Uterus (tissue), 4 donors: ENCODE measurements around the gene PCNX1. TPM values are rescaled to one million over a fixed set of nuclear protein-coding genes. Genes with fewer than 3 reads are reported as not detected.
"Not testable (repeated sequence)": the region's sequence is repeated elsewhere in the genome, so short reads cannot be mapped to it uniquely, and the experiment has no call there.

Experiments
- DNase-seq, 2 donors: peaks; one replicate each; pipeline ENCODE4 v3.0.0-alpha.2; 2019 to 2020
- H3K27ac ChIP-seq, 2 donors: fragments of 200-600 bp; sonication (generic); 1 replicate in 1 of 2; 2 replicates in 1 of 2; pipeline ENCODE4 v1.5.1; 2016 to 2018
- H3K27me3 ChIP-seq, 2 donors: fragments of 200-600 bp; sonication (generic); one replicate each; pipeline ENCODE4 v1.5.1; 2018 to 2019; ENCODE audit warnings: control low read depth in 1 of 2
- H3K36me3 ChIP-seq, 2 donors: fragments of 200-600 bp; sonication (generic); one replicate each; pipeline ENCODE4 v1.5.1; 2019; ENCODE audit warnings: control low read depth in 1 of 2
- H3K4me1 ChIP-seq, 2 donors: fragments of 200-600 bp; sonication (generic); one replicate each; pipeline ENCODE4 v1.5.1; 2018 to 2019; ENCODE audit warnings: control low read depth in 1 of 2
- H3K4me3 ChIP-seq, 2 donors: fragments of 200-600 bp; sonication (generic); 1 replicate in 1 of 2; 2 replicates in 1 of 2; pipeline ENCODE4 v1.5.1; 2018 to 2019; ENCODE audit warnings: mild to moderate bottlenecking in 1 of 2
- H3K9me3 ChIP-seq, 2 donors: fragments of 200-600 bp; sonication (generic); one replicate each; pipeline ENCODE4 v1.5.1; 2019; ENCODE audit warnings: control low read depth in 1 of 2
- POLR2A ChIP-seq, 2 donors: fragments of 450-650 bp; IDR thresholded peaks; one replicate each; pipeline ENCODE4 v1.6.1; 2016; ENCODE audit warnings: antibody characterized with exemption in 2 of 2, mild to moderate bottlenecking in 1 of 2, moderate library complexity in 1 of 2
- intact Hi-C: fragments of 100-400 bp; cut with DNase I; formaldehyde crosslinking; loops from one replicate; pipeline ENCODE4 v1.15.1; 2023; ENCODE audit warnings: low total_unique reads
- total RNA-seq, 4 donors: library from RNA; depleted of rRNA in 3 of 4; stranded (reverse); fragments of >200 nt in 3 of 4; gene quantifications; one replicate each; pipeline versions ENCODE4 v1.1.0 to v1.2.4, GENCODE V29; 2014 to 2023
- TF ChIP-seq, protein P1 (sequence below), 4 experiments: fragments of 200-600 bp in 2 of 4; fragments of 450-650 bp in 2 of 4; sonication (generic) in 2 of 4; IDR thresholded peaks; one replicate each; pipeline ENCODE4 v1.5.1; 2016 to 2019; ENCODE audit warnings: antibody characterized with exemption in 4 of 4, mild to moderate bottlenecking in 2 of 4, moderate library complexity in 1 of 4
- donor health status: DM: yes; HTN: yes; CAD: no.

The PCNX1 gene
- total RNA-seq, 4 donors from 2014 or later: 34.6 to 112 (median 90.3) TPM

DNA sequence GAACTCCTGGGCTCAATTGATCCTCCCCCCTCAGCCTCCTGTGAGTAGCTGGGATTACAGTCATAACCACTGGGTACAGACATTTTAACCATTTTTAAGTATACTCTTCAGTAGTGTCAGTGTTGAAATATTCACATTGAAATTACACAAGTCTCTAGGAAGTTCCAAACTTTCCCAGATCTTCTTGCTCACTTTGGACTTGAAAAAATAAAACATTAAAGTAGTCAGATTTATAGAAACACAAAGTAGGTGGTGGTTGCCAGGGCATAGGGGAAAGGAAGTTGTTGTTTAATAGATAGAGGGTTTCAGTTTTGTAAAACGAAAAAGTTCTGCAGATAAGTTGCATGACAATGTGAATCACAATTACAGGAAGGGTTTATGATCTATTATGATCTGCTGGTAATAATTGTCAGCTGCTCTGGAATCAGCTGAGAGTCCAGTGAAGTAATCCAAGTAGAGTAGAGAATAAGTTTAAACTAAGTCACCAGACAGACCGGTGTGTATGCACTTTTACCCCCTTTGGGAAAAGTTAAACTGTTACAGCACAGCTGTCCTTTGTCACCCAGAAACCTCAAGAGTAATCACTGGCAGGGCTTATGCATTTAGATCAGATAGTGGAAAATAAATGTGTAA, 27.4 kb downstream of the PCNX1 start:
- Histone ChIP-seq H3K4me3 (no peak overlapping the region), H3K9me3 (no peaks in the 10 kb centered on the region), H3K27me3 (no peaks in the 10 kb centered on the region), H3K27ac (peak overlapping the region; percentile 44 to 45), H3K4me1 (peaks cover 0 to 4% of the 10 kb centered on the region in 2 donors), H3K36me3 (no peaks in the 10 kb centered on the region)
- intact Hi-C loops: no loop called here
- no peak for DNase-seq
- TF ChIP-seq POLR2A (IDR thresholded peaks at IDR 0.05): no peak
- TF ChIP-seq, protein P1, sequence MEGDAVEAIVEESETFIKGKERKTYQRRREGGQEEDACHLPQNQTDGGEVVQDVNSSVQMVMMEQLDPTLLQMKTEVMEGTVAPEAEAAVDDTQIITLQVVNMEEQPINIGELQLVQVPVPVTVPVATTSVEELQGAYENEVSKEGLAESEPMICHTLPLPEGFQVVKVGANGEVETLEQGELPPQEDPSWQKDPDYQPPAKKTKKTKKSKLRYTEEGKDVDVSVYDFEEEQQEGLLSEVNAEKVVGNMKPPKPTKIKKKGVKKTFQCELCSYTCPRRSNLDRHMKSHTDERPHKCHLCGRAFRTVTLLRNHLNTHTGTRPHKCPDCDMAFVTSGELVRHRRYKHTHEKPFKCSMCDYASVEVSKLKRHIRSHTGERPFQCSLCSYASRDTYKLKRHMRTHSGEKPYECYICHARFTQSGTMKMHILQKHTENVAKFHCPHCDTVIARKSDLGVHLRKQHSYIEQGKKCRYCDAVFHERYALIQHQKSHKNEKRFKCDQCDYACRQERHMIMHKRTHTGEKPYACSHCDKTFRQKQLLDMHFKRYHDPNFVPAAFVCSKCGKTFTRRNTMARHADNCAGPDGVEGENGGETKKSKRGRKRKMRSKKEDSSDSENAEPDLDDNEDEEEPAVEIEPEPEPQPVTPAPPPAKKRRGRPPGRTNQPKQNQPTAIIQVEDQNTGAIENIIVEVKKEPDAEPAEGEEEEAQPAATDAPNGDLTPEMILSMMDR (IDR thresholded peaks at IDR 0.05): no peak

DNA sequence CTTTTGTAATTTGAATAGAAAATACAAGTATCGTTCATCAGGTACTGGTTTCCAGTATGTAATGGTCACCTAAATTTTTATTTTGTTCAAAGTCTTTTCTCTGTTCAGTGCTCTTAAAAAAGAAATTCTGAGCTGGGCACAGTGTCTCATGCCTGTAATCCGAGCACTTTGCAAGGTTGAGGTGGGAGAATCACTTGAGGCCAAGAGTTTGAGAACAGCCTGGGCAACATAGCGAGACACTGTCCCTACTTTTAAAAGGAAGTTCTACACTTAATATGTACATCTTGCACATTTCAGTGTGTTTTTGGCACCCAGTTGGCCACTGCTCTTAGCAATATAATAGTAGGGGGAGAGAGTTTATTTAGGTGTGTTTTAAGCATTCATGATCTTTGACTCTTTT, 27.9 kb downstream of the PCNX1 start:
- intact Hi-C loops: no loop called here
- no peaks in the 10 kb centered on the region for H3K36me3 ChIP-seq
- no peak for TF ChIP-seq POLR2A (IDR thresholded peaks at IDR 0.05)
- TF ChIP-seq, protein P1 (IDR thresholded peaks at IDR 0.05): no peak
- DNase-seq: no peak
- no peak overlapping the region for H3K4me3 ChIP-seq
- H3K27ac ChIP-seq: peak overlapping the region; percentile 44 to 45
- no peaks in the 10 kb centered on the region for H3K27me3 ChIP-seq
- peaks cover 0 to 4% of the 10 kb centered on the region in 2 donors for H3K4me1 ChIP-seq
- H3K9me3 ChIP-seq: no peaks in the 10 kb centered on the region

DNA sequence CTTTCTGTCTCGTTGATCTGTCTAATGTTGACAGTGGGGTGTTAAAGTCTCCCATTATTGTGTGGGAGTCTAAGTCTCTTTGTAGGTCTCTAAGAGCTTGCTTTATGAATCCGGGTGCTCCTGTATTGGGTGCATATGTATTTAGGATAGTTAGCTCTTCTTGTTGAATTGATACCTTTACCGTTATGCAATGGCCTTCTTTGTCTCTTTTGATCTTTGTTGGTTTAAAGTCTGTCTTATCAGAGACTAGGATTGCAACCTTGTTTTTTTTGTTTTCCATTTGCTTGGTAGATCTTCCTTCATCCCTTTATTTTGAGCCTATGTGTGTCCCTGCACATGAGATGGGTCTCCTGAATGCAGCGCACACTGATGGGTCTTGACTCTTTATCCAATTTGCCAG, 32.4 kb downstream of the PCNX1 start:
- H3K9me3 ChIP-seq, intact Hi-C loops, H3K4me3 ChIP-seq, H3K27me3 ChIP-seq, H3K36me3 ChIP-seq, H3K27ac ChIP-seq, DNase-seq, H3K4me1 ChIP-seq: not testable (repeated sequence)

DNA sequence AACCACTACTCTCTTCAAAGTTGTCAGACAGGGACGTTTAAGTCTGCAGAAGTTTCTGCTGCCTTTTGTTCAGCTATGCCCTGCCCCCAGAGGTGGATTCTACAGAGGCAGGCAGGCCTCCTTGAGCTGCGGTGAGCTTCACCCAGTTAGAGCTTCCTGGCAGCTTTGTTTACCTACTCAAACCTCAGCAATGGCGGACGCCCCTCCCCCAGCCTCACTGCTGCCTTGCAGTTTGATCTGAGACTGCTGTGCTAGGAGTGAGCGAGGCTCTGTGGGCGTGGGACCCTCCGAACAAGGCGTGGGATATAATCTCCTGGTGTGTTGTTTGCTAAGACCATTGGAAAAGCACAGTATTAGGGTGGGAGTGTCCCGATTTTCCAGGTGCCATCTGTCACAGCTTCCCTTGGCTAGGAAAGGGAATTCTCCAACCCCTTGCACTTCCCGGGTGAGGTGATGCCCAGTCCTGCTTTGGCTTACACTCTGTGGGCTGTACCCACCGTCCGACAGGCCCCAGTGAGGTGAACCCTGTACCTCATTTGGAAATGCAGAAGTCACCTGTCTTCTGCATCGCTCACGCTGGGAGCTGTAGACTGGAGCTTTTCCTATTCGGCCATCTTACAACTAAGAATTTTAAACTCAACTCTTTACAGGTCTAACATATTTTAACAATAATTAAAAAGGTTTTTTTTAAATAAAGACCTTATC, 34.5 kb downstream of the PCNX1 start:
- H3K9me3 ChIP-seq, H3K27ac ChIP-seq, H3K36me3 ChIP-seq, intact Hi-C loops, DNase-seq, H3K4me1 ChIP-seq, H3K27me3 ChIP-seq, H3K4me3 ChIP-seq: not testable (repeated sequence)

DNA sequence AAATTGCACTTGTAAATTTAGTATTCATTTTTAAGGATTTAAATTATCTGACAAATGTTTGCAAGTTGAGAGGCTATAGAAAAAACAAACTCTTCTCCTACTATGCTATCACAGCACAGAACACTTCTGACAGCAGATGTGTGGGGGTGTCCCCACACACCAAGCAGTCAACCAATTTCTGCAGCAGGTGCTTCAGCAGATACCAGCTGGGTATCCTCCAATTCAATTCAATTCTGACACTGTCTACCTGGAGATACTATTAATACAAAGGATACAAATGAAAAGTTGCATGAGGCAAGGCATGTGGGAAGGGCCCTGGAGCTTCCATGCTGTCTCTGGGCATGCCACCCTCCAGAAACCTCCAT, 35.1 kb downstream of the PCNX1 start:
- Histone ChIP-seq H3K36me3 (no peaks in the 10 kb centered on the region), H3K27ac (no peak overlapping the region), H3K4me3 (no peak overlapping the region), H3K9me3 (no peaks in the 10 kb centered on the region), H3K4me1 (no peaks in the 10 kb centered on the region), H3K27me3 (no peaks in the 10 kb centered on the region)
- DNase-seq: no peak
- intact Hi-C loops: no loop called here
- TF ChIP-seq, protein P1 (IDR thresholded peaks at IDR 0.05): no peak
- no peak for TF ChIP-seq POLR2A (IDR thresholded peaks at IDR 0.05)

DNA sequence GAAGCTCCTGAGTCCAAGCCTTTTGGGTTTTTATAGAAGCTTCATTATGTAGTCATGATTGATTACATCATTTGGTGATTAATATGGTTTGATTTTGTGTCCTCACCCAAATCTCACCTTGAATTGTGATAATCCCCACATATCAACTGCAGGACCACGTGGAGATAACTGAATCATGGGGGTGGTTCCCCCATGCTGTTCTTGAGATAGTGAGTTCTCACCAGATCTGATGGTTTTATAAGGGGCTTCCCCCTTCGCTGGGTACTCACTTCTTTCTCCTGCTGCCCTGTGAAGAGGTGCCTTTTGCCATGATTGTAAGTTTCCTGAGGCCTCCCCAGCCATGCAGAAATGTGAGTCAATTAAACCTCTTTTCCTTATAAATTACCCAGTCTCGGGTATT, 35.5 kb downstream of the PCNX1 start:
- H3K27me3 ChIP-seq, DNase-seq, H3K36me3 ChIP-seq, intact Hi-C loops, H3K4me3 ChIP-seq, H3K4me1 ChIP-seq, H3K9me3 ChIP-seq, H3K27ac ChIP-seq: not testable (repeated sequence)
